NB4 (cell line): ENCODE results near the gene GRHL1.

Source experiments
- MYC ChIP-seq: IDR thresholded peaks from 2 replicates; pipeline ENCODE4 v1.6.1; 2011; ENCODE audit warnings: low read depth, low read length
- POLR2A ChIP-seq: IDR thresholded peaks from 2 replicates; pipeline ENCODE4 v1.6.1; 2011; ENCODE audit warnings: mild to moderate bottlenecking; ENCODE audit not compliant: insufficient read length; ENCODE audit errors: extremely low read depth
- TF ChIP-seq, protein P1 (sequence below): IDR thresholded peaks from one replicate; pipeline ENCODE4 v1.5.1; 2012; ENCODE audit warnings: low read depth, low read length
- TF ChIP-seq, protein P2 (sequence below): IDR thresholded peaks from 2 replicates; pipeline ENCODE4 v1.6.1; 2011; ENCODE audit warnings: low read depth, low read length

DNA sequence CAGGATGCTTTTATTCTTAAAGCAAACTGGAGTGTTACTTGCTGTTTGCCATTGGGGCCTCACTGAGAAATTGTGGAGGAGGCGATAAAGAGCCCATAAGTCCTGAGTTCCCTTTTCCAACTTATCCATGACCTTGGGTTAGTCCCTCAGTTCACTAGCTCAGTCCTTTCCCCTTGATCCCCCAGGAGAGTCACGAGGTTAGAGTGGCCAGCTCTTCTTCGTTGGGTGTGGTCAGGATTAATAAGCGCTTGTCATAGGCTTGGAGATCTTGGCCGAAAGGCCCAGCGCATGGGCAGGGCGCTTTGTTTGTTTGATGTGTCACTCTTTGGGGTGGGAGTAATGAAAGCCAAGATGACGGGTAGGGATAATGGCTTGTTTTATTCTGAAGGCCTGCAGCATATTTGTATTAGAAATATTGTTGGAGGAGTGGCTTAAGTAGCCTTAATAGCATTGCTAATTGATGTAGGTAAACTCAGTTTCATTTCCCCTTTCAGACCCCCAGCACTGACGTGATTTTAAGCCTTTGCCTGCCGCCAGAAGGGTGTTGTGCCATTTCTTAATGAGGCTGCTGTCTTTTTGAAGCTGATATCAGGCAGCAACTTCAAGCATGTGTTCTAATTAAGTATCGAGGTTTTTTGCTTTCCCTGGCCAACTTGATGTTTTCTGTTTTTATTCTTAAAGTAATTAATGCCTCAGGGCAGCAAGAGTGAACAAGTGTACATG is 15.7 kb downstream of the GRHL1 start:
- TF ChIP-seq, protein P1, sequence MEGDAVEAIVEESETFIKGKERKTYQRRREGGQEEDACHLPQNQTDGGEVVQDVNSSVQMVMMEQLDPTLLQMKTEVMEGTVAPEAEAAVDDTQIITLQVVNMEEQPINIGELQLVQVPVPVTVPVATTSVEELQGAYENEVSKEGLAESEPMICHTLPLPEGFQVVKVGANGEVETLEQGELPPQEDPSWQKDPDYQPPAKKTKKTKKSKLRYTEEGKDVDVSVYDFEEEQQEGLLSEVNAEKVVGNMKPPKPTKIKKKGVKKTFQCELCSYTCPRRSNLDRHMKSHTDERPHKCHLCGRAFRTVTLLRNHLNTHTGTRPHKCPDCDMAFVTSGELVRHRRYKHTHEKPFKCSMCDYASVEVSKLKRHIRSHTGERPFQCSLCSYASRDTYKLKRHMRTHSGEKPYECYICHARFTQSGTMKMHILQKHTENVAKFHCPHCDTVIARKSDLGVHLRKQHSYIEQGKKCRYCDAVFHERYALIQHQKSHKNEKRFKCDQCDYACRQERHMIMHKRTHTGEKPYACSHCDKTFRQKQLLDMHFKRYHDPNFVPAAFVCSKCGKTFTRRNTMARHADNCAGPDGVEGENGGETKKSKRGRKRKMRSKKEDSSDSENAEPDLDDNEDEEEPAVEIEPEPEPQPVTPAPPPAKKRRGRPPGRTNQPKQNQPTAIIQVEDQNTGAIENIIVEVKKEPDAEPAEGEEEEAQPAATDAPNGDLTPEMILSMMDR = no peak
- no peak for TF ChIP-seq POLR2A
- TF ChIP-seq, protein P2, sequence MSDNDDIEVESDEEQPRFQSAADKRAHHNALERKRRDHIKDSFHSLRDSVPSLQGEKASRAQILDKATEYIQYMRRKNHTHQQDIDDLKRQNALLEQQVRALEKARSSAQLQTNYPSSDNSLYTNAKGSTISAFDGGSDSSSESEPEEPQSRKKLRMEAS = no peak
- no peak for TF ChIP-seq MYC
